Smooth muscle cell (in vitro differentiated cells): Measurements from ENCODE around the gene GFAP. TPM values are rescaled to one million over a fixed set of nuclear protein-coding genes. Genes with fewer than 3 reads are reported as not detected.

Source experiments
- DNase-seq: peaks from one replicate; lab custom pipeline; 2025; ENCODE audit not compliant: unreplicated experiment; lab: John Stamatoyannopoulos, UW
- H2AFZ ChIP-seq: fragments of 200-600 bp; sonication (generic); 2 replicates; pipeline ENCODE4 v1.6.0; 2016; ENCODE audit warnings: antibody characterized with exemption, low read depth, mild to moderate bottlenecking
- H3F3A ChIP-seq: fragments of 200-600 bp; sonication (generic); 2 replicates; pipeline ENCODE4 v1.6.0; 2017; ENCODE audit warnings: antibody characterized with exemption, low read depth
- H3K27ac ChIP-seq: fragments of 200-600 bp; sonication (generic); 2 replicates; pipeline ENCODE4 v1.5.1; 2016; ENCODE audit warnings: low read depth, mild to moderate bottlenecking
- H3K27me3 ChIP-seq: fragments of 200-600 bp; sonication (generic); 2 replicates; pipeline ENCODE4 v1.6.1; 2016; ENCODE audit warnings: low read depth, mild to moderate bottlenecking
- H3K36me3 ChIP-seq: fragments of 200-600 bp; sonication (generic); 2 replicates; pipeline ENCODE4 v1.5.1; 2016; ENCODE audit warnings: low read depth
- H3K4me1 ChIP-seq: fragments of 200-600 bp; sonication (generic); 2 replicates; pipeline ENCODE4 v1.5.1; 2016; ENCODE audit warnings: low read depth
- H3K4me2 ChIP-seq: fragments of 200-600 bp; sonication (generic); 2 replicates; pipeline ENCODE4 v1.6.0; 2016; ENCODE audit warnings: mild to moderate bottlenecking
- H3K4me3 ChIP-seq: fragments of 200-600 bp; sonication (generic); 2 replicates; pipeline ENCODE4 v1.5.1; 2016; ENCODE audit warnings: mild to moderate bottlenecking
- H3K79me2 ChIP-seq: fragments of 200-600 bp; sonication (generic); 2 replicates; pipeline ENCODE4 v1.6.0; 2016; ENCODE audit warnings: low read depth, mild to moderate bottlenecking
- H3K9ac ChIP-seq: fragments of 200-600 bp; sonication (generic); 2 replicates; pipeline ENCODE4 v1.6.0; 2016; ENCODE audit warnings: low read depth
- H3K9me3 ChIP-seq: fragments of 200-600 bp; sonication (generic); replicated peaks from 2 replicates; pipeline ENCODE4 v1.5.1; 2016; ENCODE audit warnings: low read depth
- H4K20me1 ChIP-seq: fragments of 200-600 bp; sonication (generic); 2 replicates; pipeline ENCODE4 v1.6.0; 2016; ENCODE audit warnings: low read depth
- CTCF ChIP-seq: fragments of 200-600 bp; sonication (generic); IDR thresholded peaks from 2 replicates; pipeline ENCODE4 v1.5.1; 2017; ENCODE audit warnings: borderline replicate concordance, mild to moderate bottlenecking, antibody characterized with exemption; ENCODE audit not compliant: insufficient read depth, poor library complexity, severe bottlenecking
- WGBS: methylation state at CpG from one replicate; pipeline ENCODE4 v1.1.7; 2016; ENCODE audit warnings: low lambda C conversion rate; 5-methylcytosine and 5-hydroxymethylcytosine counted together
- polyA plus RNA-seq: library from polyadenylated mRNA; unstranded; fragments of >200 nt; fragmentation: Nextera tagmentation; extraction: Ambion mirVana; gene quantifications from 2 replicates; pipeline ENCODE4 v1.2.1, GENCODE V29; 2016
- total RNA-seq: library from RNA; depleted of rRNA; stranded (reverse); fragments of >200 nt; gene quantifications from 2 replicates; pipeline ENCODE4 v1.2.3, GENCODE V29; 2014

GFAP gene
- total and polyA plus RNA-seq, 2 experiments from 2014 or later, result 0.04 to 0.64 TPM

- no peak for DNase-seq
- no peaks in the 10 kb centered on the region for H3K4me1 ChIP-seq
- no peak overlapping the region for H3K4me3 ChIP-seq
- no peak overlapping the region for H3K4me2 ChIP-seq
- H3K27ac ChIP-seq, result no peak overlapping the region
- H3K27me3 ChIP-seq, result no peaks in the 10 kb centered on the region
- H3K79me2 ChIP-seq, result no peaks in the 10 kb centered on the region
- no peak for TF ChIP-seq CTCF
- peaks cover 14% of the 10 kb centered on the region for H3F3A ChIP-seq
- H3K9me3 ChIP-seq, result no peaks in the 10 kb centered on the region
- no peaks in the 10 kb centered on the region for H3K36me3 ChIP-seq
- H2AFZ ChIP-seq, result no peak overlapping the region
- no peaks in the 10 kb centered on the region for H4K20me1 ChIP-seq
- 97% methylated on average over 35 of the region's 35 CpGs for WGBS
- H3K9ac ChIP-seq, result no peak overlapping the region
These were observed 11.0 kb downstream of the GFAP start for GRCh38 chr17:44904001-44904984.

DNA sequence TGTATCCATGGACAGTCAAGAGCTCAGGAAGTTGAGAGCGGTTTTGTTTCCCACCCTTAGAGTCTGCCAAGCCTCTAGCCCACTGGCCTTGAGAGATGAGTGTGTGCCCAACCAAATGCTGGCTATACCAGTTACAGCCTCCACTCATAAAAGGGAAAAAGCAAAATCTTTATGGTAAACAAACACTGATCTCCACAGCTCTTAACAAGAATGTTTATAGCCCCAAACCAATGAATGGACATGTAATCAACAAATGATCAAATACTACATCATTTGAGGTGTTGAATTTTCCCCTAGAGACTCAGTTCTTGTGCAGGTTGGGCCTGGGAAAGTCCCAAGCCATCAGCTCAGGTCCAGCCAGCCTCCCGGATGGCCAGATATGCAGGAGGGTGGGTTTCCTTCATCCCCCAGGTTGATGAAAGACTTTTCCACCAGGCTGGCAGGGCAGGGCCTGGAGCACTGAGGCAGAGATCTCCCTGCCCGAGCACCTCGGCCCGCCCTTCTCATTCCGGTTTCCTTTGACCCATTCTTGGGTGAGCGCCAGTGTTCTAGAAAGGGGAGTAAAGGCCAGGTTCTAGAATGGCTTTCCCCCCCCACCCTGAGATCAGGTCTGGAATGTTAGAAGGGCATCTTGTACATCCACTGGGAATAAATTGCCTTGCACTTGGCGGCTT lies 12.2 kb downstream of the GFAP start:
- whole genome bisulfite sequencing, result 91% methylated on average over 8 of the region's 8 CpGs
- no peak overlapping the region for H2AFZ ChIP-seq
- H3K4me3 ChIP-seq, result no peak overlapping the region
- no peak overlapping the region for H3K4me2 ChIP-seq
- H3K27ac ChIP-seq, result no peak overlapping the region
- no peak for TF ChIP-seq CTCF
- peaks cover 11% of the 10 kb centered on the region for H3K79me2 ChIP-seq
- H3K27me3 ChIP-seq, result no peaks in the 10 kb centered on the region
- no peaks in the 10 kb centered on the region for H3K36me3 ChIP-seq
- peaks cover 14% of the 10 kb centered on the region for H3F3A ChIP-seq
- no peak overlapping the region for H3K9ac ChIP-seq
- no peaks in the 10 kb centered on the region for H4K20me1 ChIP-seq
- no peaks in the 10 kb centered on the region for H3K9me3 ChIP-seq
- no peak for DNase-seq
- H3K4me1 ChIP-seq, result peaks cover 5% of the 10 kb centered on the region

DNA sequence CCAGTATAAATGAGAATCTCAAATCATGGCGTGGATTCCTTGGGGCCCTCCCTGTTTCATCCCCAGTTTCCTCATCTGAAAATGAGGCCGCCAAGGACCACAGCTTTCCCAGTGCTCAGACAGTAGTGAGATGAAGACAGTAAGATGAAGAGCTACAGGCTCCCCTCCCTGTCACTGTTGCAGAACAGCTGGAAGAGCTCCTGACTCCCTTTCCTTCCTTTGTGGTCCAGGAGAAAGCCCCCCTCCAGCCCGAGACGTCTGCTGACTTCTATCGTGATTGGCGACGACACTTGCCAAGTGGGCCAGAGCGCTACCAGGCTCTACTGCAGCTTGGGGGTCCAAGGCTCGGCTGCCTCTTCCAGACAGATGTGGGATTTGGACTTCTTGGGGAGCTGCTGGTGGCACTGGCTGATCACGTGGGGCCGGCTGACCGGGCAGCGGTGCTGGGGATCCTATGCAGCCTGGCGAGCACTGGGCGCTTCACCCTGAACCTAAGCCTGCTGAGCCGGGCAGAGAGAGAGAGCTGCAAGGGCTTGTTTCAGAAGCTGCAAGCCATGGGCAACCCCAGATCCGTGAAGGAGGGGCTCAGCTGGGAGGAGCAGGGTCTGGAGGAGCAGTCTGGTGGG lies 13.1 kb downstream of the GFAP start:
- no peaks in the 10 kb centered on the region for H3K36me3 ChIP-seq
- DNase-seq, result no peak
- TF ChIP-seq CTCF, result no peak
- peaks cover 10% of the 10 kb centered on the region for H3K4me1 ChIP-seq
- peaks cover 14% of the 10 kb centered on the region for H3F3A ChIP-seq
- no peak overlapping the region for H2AFZ ChIP-seq
- H3K27ac ChIP-seq, result no peak overlapping the region
- H3K9me3 ChIP-seq, result no peaks in the 10 kb centered on the region
- no peaks in the 10 kb centered on the region for H3K27me3 ChIP-seq
- peaks cover 20% of the 10 kb centered on the region for H3K79me2 ChIP-seq
- H4K20me1 ChIP-seq, result no peaks in the 10 kb centered on the region
- H3K4me3 ChIP-seq, result no peak overlapping the region
- no peak overlapping the region for H3K4me2 ChIP-seq
- no peak overlapping the region for H3K9ac ChIP-seq
- 88% methylated on average over 17 of the region's 17 CpGs for WGBS
